CD4-positive, alpha-beta T cell (primary cell): ENCODE results near the gene SLC17A9. TPM values are rescaled to one million over a fixed set of nuclear protein-coding genes. Genes with fewer than 3 reads are reported as not detected.

Experiments used
- ATAC-seq: fragments of 200-7000 bp; cut with Tn5 transposase; one replicate; pipeline ENCODE4 v1.10.0; 2022; ENCODE audit warnings: mild to moderate bottlenecking; ENCODE audit not compliant: poor library complexity
- CTCF ChIA-PET: fragments of 350-600 bp; sonication (Branson Sonifier 250); formaldehyde crosslinking; loops from one replicate; lab custom pipeline; 2021; ENCODE audit warnings: antibody characterized with exemption, inconsistent platforms; lab: Charles Lee
- POLR2A ChIA-PET: fragments of 350-600 bp; sonication (Branson Sonifier 250); formaldehyde crosslinking; loops from one replicate; lab custom pipeline; 2021; ENCODE audit warnings: antibody characterized with exemption, inconsistent platforms; lab: Charles Lee
- DNase-seq, 14 experiments: peaks; one replicate each; pipeline ENCODE4 v3.0.0-alpha.2; 2013 to 2020; ENCODE audit warnings: mixed read lengths in 2 of 14
- H3K27ac ChIP-seq, 2 donors: one replicate each; pipeline versions ENCODE4 v1.5.1 to v1.7.0; 2013; ENCODE audit warnings: low read length in 2 of 2, low read depth in 1 of 2, mild to moderate bottlenecking in 1 of 2
- H3K27me3 ChIP-seq, 2 experiments: 1 replicate in 1 of 2; 2 replicates in 1 of 2; pipeline versions ENCODE4 v1.6.1 to v1.7.0; 2013; ENCODE audit warnings: low read length in 2 of 2, control low read depth in 1 of 2, mild to moderate bottlenecking in 1 of 2, moderate library complexity in 1 of 2; ENCODE audit not compliant: insufficient read depth in 2 of 2, control insufficient read depth in 1 of 2
- H3K36me3 ChIP-seq: one replicate; pipeline ENCODE4 v1.6.1; 2013; ENCODE audit warnings: low read length, control low read depth; ENCODE audit not compliant: insufficient read depth
- H3K4me1 ChIP-seq: one replicate; pipeline ENCODE4 v1.6.1; 2013; ENCODE audit warnings: low read length, control low read depth; ENCODE audit not compliant: insufficient read depth
- H3K4me3 ChIP-seq: one replicate; pipeline ENCODE4 v1.5.1; 2013; ENCODE audit warnings: mild to moderate bottlenecking, low read length, moderate library complexity
- H3K9me3 ChIP-seq, 2 experiments: 1 replicate in 1 of 2; 2 replicates in 1 of 2; pipeline versions ENCODE4 v1.6.1 to v1.7.0; 2013; ENCODE audit warnings: low read length in 2 of 2, mild to moderate bottlenecking in 2 of 2, control low read depth in 1 of 2, moderate library complexity in 1 of 2; ENCODE audit not compliant: control insufficient read depth in 1 of 2, insufficient read depth in 1 of 2
- H3K27ac Mint-ChIP-seq: one replicate; pipeline ENCODE4 v1.8.0; 2020; ENCODE audit warnings: mixed read lengths
- H3K27me3 Mint-ChIP-seq: one replicate; pipeline ENCODE4 v1.8.0; 2021; ENCODE audit warnings: mixed read lengths
- H3K36me3 Mint-ChIP-seq: one replicate; pipeline ENCODE4 v1.8.0; 2021; ENCODE audit warnings: low read depth, mixed read lengths
- H3K4me1 Mint-ChIP-seq: one replicate; pipeline ENCODE4 v1.8.0; 2021; ENCODE audit warnings: low read depth, mixed read lengths
- H3K4me3 Mint-ChIP-seq: one replicate; pipeline ENCODE4 v1.8.0; 2020; ENCODE audit warnings: mild to moderate bottlenecking, mixed read lengths
- H3K9me3 Mint-ChIP-seq: one replicate; pipeline ENCODE4 v1.8.0; 2020; ENCODE audit warnings: mixed read lengths
- intact Hi-C, 2 experiments: fragments of 100-400 bp; cut with DNase I in 1 of 2; cut with micrococcal nuclease in 1 of 2; formaldehyde crosslinking; loops; one replicate each; pipeline versions ENCODE4 v1.15.1 to v1.9.0; 2023 to 2025; cut with DNase I, micrococcal nuclease
- total RNA-seq, 174 experiments: library from RNA in 2 of 174; stranded (reverse) in 2 of 174; gene quantifications; one replicate each; pipeline ENCODE4 v1.2.3 and lab custom pipeline; 2021 to 2026
- TF ChIP-seq, protein P1 (sequence below): fragments of 200-600 bp; IDR thresholded peaks from one replicate; pipeline ENCODE4 v1.8.0; 2022; ENCODE audit warnings: antibody characterized with exemption, mild to moderate bottlenecking

SLC17A9 gene
- total RNA-seq, 2 experiments from 2014 or later, result 3.5 to 5.5 TPM

DNA sequence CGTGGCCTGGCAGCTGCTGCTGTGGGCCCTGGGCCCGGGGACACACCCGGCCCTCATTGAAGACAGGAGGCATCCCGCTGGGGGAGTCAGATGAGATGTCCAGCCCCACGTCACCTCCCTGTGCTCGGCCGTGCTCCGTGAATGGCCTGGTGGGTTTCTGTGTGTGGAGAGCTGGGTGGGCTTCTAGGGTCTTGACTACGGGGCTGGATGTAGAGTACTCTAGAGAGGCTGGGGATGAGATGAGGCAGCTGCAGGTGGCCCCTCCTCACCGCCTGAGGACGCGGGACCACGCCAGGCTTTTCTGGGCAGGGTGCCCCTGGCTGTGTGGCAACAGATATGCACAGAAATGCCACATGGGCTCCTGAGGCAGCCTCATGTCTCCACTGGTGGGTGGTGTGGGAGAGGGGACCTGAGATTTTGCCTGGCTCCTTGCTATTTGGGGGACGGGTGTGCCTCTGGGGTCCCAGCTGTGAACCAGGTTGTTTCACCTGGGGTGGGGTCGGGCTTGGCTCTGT lies 62.7 kb downstream of the SLC17A9 start:
- POLR2A ChIA-PET, result no interaction called here
- CTCF ChIA-PET, result interaction anchor here (1.6 kb wide), 1 partner anchor 43 kb away, joined by 4 read pairs; no protein-coding TSS in a partner anchor
- ATAC-seq, result no peak

DNA sequence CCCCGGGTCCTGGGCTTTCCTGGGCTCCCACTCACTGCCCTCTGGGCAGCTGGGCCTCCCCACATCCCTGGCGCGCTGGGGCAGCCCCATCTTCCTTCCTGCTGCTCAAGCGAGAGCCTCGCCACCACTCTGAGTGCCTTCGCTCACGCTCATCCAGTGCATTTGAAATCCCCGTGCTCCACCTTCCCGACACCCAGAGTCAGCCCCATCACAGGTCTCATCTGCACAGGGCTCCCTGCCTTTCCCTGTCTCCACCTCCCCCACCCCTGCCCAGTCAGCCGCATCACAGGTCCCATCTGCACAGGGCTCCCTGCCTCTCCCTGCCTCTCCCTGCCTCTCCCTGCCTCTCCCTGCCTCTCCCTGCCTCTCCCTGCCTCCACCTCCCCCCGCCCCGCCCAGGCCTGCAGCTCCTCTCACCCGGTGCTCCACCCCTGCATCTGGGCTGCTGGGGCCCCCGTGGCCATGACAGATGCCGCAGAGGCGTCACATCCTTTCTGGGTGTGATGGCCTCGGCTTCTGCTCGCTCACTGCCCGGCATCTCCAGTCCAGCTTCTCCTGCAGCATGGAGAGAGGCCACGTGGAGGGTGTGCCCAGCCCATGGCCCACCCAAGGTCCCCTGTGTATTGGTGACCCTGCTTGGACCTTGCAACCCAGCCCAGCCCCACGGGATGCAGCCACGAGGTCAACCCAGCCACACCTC lies 63.3 kb downstream of the SLC17A9 start:
- H3K27me3 Mint-ChIP-seq, result peaks cover 72% of the 10 kb centered on the region
- no peak overlapping the region for H3K27ac Mint-ChIP-seq
- H3K27ac ChIP-seq, result no peak overlapping the region

More for the DNA sequence above, 62.7 kb downstream of the SLC17A9 start:
- Mint-ChIP-seq H3K9me3 (no peaks in the 10 kb centered on the region), H3K27ac (no peak overlapping the region), H3K4me1 (peaks cover 4% of the 10 kb centered on the region), H3K27me3 (peaks cover 73% of the 10 kb centered on the region), H3K36me3 (no peaks in the 10 kb centered on the region), H3K4me3 (no peak overlapping the region)
- Histone ChIP-seq H3K27ac (no peak overlapping the region), H3K36me3 (no peaks in the 10 kb centered on the region), H3K4me3 (no peak overlapping the region), H3K9me3 (peaks cover 12 to 34% of the 10 kb centered on the region in 2 experiments), H3K27me3 (peaks cover 24 to 27% of the 10 kb centered on the region in 2 experiments), H3K4me1 (peaks cover 8% of the 10 kb centered on the region)
- DNase-seq, result no peak
- TF ChIP-seq, protein P1, sequence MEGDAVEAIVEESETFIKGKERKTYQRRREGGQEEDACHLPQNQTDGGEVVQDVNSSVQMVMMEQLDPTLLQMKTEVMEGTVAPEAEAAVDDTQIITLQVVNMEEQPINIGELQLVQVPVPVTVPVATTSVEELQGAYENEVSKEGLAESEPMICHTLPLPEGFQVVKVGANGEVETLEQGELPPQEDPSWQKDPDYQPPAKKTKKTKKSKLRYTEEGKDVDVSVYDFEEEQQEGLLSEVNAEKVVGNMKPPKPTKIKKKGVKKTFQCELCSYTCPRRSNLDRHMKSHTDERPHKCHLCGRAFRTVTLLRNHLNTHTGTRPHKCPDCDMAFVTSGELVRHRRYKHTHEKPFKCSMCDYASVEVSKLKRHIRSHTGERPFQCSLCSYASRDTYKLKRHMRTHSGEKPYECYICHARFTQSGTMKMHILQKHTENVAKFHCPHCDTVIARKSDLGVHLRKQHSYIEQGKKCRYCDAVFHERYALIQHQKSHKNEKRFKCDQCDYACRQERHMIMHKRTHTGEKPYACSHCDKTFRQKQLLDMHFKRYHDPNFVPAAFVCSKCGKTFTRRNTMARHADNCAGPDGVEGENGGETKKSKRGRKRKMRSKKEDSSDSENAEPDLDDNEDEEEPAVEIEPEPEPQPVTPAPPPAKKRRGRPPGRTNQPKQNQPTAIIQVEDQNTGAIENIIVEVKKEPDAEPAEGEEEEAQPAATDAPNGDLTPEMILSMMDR, result no peak
- intact Hi-C loops, result no loop called here

DNA sequence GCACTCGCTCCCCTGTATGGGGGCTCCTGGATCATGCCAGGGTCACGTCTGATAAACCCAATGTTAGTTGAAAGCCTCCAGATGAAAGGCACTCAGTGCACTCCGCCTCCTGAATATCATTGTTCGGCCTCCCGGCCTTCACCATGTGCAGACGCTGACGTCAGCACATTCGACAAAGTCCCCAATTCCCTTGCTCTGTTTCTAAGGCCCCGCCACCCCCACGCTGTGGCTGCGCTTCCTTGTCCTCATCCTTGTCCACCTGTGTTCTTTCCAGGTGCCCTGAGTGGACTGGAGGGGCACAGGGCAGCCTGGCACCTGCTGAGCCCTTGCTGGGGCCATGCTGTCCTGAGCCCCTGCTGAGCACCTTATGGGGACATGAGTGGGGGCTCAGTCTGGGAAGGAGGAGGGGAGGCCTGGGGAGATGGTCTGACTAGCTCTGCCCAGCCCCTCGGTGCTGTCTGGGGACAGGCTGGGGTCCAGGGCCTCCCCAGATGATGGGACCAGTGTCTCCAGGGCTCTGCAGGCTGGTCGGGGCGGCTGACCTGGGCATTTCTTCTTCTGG lies 64.1 kb downstream of the SLC17A9 start:
- no peaks in the 10 kb centered on the region for H3K36me3 Mint-ChIP-seq
- Histone ChIP-seq H3K4me1 (no peaks in the 10 kb centered on the region), H3K27me3 (peaks cover 24 to 27% of the 10 kb centered on the region in 2 experiments), H3K4me3 (no peak overlapping the region), H3K27ac (no peak overlapping the region), H3K36me3 (no peaks in the 10 kb centered on the region), H3K9me3 (peaks cover 12 to 37% of the 10 kb centered on the region in 2 experiments)
- CTCF ChIA-PET, result no interaction called here
- H3K27ac Mint-ChIP-seq, result no peak overlapping the region
- DNase-seq, result no peak
- no peak overlapping the region for H3K4me3 Mint-ChIP-seq
- no peaks in the 10 kb centered on the region for H3K9me3 Mint-ChIP-seq
- H3K4me1 Mint-ChIP-seq, result no peaks in the 10 kb centered on the region
- intact Hi-C loops, result no loop called here
- no peak for ATAC-seq
- POLR2A ChIA-PET, result no interaction called here
- TF ChIP-seq, protein P1, result no peak
- peaks cover 64% of the 10 kb centered on the region for H3K27me3 Mint-ChIP-seq

More for the DNA sequence above, 63.3 kb downstream of the SLC17A9 start:
- H3K27me3 ChIP-seq, result peaks cover 24 to 27% of the 10 kb centered on the region in 2 experiments
- H3K4me1 ChIP-seq, result peaks cover 2% of the 10 kb centered on the region
- peaks cover 12 to 34% of the 10 kb centered on the region in 2 experiments for H3K9me3 ChIP-seq
- H3K36me3 ChIP-seq, result no peaks in the 10 kb centered on the region
- Mint-ChIP-seq H3K4me1 (no peaks in the 10 kb centered on the region), H3K36me3 (no peaks in the 10 kb centered on the region), H3K4me3 (no peak overlapping the region), H3K9me3 (no peaks in the 10 kb centered on the region)
- ChIA-PET CTCF (no interaction called here), POLR2A (no interaction called here)
- intact Hi-C loops, result no loop called here
- TF ChIP-seq, protein P1, result no peak
- DNase-seq (no peak), ATAC-seq (no peak)
- H3K4me3 ChIP-seq, result no peak overlapping the region
